ENCODE measurements around the gene RAB6D.
"Not testable (repeated sequence)": the region's sequence is repeated elsewhere in the genome, so short reads cannot be mapped to it uniquely, and the experiment has no call there.

RAB6D gene

DNA sequence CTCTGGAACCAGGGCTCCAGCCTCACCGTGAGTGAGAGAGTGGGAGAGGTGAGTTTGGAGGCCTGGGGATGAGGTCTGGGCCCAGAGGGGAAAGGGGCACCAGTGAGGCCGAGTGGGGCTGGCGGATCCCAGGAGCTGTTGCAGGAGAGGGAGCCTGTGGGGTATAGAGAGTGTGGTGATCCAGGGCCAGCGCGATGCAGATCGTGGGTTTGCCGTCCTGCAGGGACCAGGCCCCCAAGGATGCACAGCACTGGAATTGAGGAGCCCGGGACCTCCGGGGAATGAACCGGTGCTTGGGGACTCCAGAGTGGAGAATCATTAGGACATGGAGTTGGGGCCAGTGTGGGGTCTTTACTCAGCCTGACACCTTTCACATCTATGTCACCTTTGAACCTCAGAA is 25.7 kb upstream of the RAB6D start:
- DNase-seq: no peak
- TF ChIP-seq GATA1 (IDR thresholded peaks at IDR 0.05; ENCODE audit: low read depth, low read length) (no peak), POLR2A (IDR thresholded peaks at IDR 0.05; ENCODE audit: low read length) (no peak)

DNA sequence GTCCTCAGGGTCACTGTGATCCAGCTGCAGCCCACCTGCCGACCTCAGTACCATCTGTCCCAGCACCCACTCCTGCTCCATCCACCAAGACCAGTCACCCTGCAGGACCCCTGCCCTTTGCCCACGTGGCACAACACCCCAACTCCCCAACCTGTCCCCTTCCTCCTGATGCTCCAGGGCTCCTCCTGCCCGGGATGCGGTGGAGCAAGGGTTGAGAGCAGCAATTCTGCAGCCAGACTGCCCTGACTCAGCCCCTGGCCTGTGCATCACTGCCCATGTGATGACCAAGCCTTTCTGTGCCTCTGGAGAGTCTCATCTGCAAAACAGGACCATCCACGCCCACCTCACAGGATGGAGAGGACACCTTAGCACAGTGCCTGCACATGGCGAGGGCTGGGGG is 24.9 kb upstream of the RAB6D start:
- not testable (repeated sequence) for DNase-seq

DNA sequence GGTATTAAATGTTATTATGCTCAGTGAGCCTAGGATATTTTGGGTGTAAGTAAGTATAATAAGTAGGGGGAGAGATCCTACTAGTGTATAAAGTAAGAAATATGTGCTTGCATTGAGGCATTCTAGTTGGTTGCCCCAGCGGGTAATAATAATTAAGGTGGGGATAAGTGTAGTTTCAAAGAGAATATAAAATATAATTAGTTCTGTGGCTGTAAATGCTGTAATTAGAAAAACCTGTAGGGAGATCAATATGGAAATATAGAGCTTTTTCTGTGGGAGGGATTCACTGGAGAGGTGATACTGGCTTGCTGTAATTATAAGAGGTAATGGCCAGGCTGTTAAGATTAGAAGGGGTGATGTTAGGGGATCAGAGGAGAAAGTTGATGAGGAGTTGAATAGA is 9.1 kb upstream of the RAB6D start:
- DNase-seq: not testable (repeated sequence)

DNA sequence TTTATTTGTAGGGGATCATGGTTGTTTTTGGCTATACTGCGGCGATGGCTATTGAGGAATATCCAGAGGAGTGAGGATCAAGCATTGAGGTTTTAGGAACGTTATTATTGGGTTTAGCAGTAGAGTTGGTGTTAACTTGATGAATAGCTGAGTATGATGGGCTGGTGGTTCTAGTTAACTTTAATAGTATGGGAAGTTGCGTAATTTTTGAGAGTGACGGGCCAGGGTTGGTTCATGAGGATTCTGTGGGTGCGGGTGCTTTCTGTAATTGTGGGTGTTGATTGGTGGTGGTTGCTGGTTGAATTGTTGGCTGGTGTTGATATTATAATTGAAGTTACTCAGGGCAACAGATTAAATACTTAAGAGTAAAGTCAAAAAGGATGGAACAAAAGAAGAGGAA is 6.0 kb upstream of the RAB6D start:
- no peak for TF ChIP-seq POLR2A (IDR thresholded peaks at IDR 0.05; ENCODE audit: low read length)
- no peak for TF ChIP-seq GATA1 (IDR thresholded peaks at IDR 0.05; ENCODE audit: low read depth, low read length)
- no peak for DNase-seq

DNA sequence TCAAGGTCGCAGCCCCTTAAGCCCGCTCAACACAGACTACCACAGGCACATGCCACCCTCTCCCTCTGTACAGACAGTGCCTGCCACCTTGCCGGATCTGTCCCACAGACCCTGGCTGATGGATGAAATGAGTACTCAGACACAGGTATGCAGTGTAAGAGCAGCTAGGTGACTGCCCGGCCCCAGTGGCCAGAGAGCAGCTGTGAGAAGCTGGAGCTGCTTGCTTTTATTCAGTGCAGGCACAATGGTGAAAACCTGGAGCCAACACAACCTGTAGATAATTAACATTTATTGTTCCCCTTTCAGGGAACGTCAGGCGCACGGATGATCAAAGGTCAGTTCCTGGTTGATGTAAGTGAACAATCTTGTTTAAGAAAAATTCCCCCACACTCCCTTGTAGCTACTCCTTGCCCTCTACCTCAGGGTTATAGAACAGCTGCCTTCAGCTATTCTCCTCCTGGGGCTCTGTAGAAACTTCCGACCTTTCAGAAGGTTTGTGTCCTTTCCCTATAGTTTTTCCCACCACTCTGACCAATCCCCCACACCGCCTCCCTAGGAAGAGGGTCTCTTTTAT is 4.6 kb upstream of the RAB6D start:
- DNase-seq: not testable (repeated sequence)

DNA sequence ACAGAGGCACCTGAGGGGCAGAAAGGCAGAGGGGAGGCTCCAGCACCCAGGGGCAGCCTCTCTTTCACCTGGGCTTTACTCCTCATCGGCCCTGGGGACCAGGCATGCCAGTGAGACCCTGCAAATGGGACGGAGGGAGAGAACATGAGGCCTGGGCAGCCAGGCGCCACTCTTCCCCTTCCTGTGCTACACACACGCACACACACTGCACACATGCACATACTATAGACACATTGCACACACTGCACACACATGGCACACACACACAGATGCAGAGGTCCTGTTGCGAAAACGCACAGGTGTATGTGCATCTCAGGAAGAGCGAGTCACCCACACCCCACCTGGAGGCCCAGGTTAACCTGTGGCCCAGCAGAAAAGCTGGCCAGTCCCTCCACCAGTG is 3.4 kb upstream of the RAB6D start:
- TF ChIP-seq GATA1 (IDR thresholded peaks at IDR 0.05; ENCODE audit: low read depth, low read length) (no peak), POLR2A (IDR thresholded peaks at IDR 0.05; ENCODE audit: low read length) (no peak)
- DNase-seq: no peak

DNA sequence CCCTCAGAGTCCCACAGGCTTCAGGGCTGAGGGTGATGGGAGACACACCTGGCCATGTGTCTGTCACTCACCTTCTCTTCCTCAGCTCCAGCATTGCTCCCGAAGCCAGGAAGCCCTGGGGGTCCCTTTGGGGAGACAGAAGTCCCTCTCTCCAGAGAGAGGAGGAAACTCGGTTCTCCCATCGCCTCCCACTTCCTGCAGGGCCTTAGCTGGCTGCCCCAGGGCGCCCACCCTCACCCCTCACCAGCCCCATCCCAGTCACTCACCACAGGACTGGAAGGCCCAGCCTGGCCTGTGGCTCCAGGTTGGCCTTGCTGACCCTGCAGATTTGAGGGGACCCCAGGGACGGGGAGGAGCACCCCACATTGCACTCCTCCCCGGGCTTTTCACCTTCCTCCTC is 2.7 kb upstream of the RAB6D start:
- no peak for TF ChIP-seq GATA1 (IDR thresholded peaks at IDR 0.05; ENCODE audit: low read depth, low read length)
- no peak for TF ChIP-seq POLR2A (IDR thresholded peaks at IDR 0.05; ENCODE audit: low read length)
- DNase-seq: no peak

DNA sequence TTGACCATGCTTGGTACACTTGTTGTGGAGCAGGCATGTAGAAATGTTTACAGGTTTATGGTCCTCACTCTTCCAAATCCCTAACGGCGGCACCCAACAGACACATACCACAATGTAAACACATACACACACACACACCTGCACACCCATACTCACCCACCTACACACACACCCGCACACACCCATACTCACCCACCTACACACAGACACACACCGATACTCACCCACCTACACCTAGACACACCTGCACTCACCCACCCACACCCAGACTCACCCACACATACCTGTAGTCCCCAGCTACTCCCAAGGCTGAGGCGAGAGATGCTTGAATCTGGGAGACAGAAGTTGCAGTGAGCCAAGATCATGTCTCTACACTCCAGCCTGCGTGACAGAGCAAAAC is 1.5 kb upstream of the RAB6D start:
- TF ChIP-seq GATA1 (IDR thresholded peaks at IDR 0.05; ENCODE audit: low read depth, low read length) (no peak), POLR2A (IDR thresholded peaks at IDR 0.05; ENCODE audit: low read length) (no peak)
- DNase-seq: no peak

DNA sequence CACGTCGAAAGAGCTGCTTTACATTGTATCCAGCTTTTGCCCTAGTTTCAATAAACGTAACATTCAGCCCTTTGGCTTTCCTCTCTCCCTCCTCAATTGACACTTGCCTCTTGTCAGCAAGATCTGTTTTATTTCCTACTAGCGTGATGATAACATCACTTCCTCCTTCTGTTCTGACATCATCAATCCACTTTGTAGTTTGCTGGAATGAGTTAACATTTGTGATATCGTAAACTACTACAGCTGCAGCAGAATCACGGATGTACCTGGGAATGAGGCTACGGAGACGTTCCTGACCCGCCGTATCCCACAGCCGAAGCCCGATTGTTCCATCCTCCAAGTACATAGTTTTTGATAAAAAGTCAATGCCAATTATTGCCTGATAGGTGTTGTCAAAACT is 755 bp downstream of the RAB6D start:
- DNase-seq: not testable (repeated sequence)

DNA sequence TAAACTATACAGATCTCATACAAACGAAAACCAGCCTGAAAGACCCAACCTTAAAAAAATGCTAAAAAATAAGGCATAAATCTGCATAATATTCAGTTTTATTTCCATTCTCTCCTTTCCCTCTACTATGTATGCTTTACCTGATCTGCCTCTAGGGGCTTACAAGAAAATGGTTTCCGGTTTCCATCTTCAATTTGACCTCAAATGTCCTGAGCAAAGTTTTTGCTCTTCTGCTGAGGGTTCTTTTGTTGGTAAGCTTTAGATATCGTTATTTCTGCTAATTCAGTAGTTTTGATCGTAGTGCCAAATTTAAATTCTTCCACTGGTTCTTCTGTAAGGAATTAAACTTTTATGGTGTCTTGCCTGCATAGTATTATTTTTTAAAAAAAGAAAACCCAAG is 2.2 kb downstream of the RAB6D start:
- not testable (repeated sequence) for DNase-seq

DNA sequence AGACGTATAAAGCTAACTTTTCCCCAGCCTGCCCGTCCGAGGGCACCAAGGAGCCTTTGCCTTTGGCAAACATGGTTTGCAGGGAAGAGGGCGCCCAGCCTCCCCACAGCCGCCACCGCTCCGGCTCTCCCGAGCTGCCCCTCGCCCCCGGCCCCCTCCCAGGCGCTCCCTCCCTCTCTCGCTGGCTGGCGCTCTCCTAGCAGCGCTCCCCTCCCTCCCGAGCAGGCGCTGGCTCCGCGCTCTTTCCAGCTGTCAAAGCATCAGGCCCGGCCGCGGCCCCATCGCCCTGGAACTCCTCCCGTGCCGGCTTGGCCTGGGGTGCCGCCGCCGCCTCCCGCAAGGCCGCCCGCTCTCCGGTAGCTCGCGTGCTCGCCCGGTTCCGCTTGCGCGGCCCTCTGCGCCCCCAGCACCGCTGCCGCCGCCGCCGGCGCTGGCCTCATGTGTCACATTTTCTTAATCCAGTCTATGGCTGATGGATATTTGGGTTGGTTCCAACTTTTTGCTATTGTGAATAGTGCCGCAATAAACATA is 10.7 kb downstream of the RAB6D start:
- not testable (repeated sequence) for DNase-seq

DNA sequence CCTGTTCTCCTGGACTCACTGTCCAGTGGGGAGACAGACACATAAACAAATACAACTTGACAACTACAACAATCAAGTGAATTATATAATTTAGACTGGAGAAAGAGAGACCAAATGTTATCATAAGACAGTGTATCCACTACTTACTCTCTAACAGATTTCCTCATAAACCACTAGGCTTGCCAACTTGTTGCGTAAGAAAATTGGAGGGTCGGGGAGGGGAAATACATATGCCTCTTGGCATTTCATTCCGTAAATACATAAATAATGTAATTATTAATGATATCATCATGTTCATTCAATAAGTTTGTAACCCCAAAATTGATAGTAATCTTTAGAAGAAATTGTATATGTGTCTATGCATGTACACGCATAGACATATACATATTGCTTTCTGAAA is 14.9 kb downstream of the RAB6D start:
- no peak for TF ChIP-seq POLR2A (IDR thresholded peaks at IDR 0.05; ENCODE audit: low read length)
- no peak for TF ChIP-seq GATA1 (IDR thresholded peaks at IDR 0.05; ENCODE audit: low read depth, low read length)

DNA sequence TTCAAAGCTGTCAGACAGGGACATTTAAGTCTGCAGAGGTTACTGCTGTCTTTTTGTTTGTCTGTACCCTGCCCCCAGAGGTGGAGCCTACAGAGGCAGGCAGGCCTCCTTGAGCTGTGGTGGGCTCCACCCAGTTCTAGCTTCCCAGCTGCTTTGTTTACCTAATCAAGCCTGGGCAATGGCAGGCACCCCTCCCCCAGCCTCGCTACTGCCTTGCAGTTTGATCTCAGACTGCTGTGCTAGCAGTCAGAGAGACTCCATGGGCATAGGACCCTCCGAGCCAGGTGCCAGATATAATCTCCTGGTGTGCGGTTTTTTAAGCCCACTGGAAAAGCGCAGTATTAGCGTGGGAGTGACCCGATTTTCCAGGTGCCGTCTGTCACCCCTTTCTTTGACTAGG is 16.9 kb downstream of the RAB6D start:
- DNase-seq: not testable (repeated sequence)

More for the DNA sequence above, 14.9 kb downstream of the RAB6D start:
- no peak for DNase-seq

DNA sequence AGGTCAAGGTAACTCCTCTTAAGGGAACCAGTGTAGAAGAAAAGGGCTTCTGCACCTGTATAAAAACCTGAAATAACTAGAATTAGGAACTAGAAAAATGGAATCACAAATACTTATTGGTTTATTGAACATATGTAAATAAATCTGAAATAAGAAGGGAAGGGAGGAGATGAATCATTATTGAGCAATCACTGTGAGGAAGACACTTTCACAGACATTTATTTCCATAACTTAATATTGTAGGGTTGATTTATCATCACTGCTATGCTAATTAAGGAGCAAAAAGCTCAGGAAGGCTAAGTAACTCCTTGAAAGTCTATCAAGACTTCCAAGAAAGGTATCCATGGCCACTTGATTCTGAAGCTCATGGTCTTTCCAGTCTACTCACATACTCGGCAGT is 24.7 kb downstream of the RAB6D start:
- not testable (repeated sequence) for DNase-seq

DNA sequence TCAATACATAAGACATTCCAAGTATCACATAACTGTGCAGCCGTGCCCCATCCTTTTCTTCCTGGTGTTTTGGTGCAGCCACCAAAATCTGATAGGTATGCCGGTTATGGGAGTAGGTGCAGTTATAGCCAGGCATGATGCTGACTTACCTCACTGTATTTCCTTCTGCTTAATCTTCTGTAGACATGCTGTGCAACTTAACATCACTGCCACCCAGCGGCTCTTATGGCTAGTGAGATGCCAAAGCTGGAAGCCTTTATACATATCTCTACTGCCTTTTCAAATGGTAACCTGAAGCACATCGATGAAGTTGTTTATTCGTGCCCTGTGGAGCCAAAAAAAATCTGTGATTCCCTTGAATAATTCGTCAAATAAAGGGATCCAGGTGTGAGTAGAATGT is 28.6 kb downstream of the RAB6D start:
- DNase-seq: peak; percentile 2 to 19

DNA sequence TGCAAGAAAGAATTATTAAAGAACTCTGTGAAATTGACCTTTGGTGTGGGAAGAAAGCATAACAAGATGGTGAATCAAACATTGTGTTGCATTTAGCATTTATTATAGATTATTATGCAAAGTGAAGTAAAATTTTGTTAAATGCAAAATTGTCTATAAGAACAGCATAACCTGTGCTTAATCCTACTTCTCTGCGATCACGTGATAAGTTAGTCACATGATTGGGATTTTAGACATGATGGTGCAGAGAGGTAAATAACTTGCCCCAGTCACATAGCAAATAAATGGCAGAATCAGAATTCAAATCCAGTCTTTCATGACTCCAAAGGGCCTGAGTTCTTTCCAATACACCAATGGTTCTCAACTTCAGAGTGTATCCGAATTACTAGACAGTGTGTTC is 31.3 kb downstream of the RAB6D start:
- not testable (repeated sequence) for DNase-seq

DNA sequence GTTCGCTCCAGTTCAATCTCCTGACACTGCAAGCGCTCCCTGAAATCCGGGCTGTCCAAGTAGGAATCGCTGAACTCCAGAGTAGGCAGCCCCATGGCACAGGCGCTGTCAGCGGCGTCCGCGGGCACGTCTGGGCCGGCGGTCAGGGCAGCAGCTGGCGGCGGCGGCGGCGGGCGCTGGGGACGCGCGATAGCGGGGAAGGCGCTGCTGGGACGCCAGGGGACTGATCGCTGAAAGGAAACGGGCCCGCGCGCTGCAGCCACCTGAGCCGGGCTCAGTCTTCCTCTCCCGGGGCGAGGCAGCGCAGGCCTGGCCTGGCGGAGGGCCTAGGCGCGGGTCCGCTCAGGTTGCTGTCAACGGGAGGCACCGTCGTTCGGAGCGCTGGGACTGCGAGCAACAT is 33.0 kb downstream of the RAB6D start:
- not testable (repeated sequence) for DNase-seq

DNA sequence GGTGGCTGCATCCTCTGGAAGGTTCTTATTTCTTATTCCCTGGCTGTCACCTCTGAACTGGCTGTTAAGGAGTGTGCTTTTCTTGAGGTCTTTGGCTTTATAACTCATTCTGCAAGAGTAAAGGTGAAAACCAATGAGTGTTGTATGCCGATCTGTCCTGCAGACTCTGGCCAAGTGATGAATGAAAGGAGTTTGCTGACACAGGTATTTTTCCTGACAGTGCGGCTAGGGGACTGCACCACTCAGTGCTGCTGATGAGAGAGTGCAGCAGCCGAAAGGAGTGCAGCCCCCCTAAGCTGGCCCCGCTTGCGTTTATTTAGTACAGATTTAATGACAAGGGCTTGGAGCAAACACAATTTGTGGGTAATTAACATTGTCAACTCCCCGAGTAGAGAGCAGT is 41.8 kb downstream of the RAB6D start:
- TF ChIP-seq GATA1 (IDR thresholded peaks at IDR 0.05; ENCODE audit: low read depth, low read length) (no peak), POLR2A (IDR thresholded peaks at IDR 0.05; ENCODE audit: low read length) (no peak)
- DNase-seq: no peak

DNA sequence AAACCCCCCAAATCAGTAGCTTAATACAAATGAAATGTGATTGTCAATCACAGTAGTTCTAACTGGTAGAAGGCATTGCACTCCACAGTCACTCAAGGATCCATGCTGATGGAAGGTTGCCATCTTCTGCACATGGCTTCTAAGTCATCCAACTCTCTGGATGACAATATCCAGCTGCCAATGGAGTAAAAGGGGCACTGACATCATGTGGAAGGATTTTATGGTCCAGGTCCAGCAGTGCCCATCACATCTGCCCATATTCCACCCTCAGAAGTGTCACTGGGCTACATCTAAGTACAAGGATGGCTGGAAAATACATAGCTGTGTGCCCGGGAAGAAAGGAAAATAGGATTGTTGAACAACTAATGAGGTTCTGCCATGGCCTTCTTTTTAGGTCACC is 42.6 kb downstream of the RAB6D start:
- DNase-seq: not testable (repeated sequence)

DNA sequence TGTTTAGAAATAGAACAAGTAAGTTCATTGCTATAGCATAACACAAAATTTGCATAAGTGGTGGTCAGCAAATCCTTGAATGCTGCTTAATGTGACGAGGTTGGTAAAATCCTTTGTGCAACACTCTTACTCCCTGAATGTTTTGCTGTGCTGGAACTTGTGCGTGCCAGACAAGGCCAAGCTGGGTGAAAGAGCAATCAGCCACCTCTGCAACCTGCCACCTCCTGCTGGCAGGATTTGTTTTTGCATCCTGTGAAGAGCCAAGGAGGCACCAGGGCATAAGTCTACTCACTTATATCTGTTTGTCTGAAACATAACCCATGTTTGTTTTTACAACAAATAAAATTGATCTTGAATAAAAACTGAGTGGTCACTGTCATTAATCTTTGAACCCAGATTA is 53.0 kb downstream of the RAB6D start:
- peak in 1 of 2 experiments; percentile 1 for DNase-seq
